WERI-Rb-1 (cell line): Measurements from ENCODE around the gene CCDC33.

Experiments used
- DNase-seq: peaks from one replicate; pipeline ENCODE4 v3.0.0-alpha.2; 2020
- H3K27ac ChIP-seq: fragments of 250-450 bp; sonication (Bioruptor Pico); 2 replicates; pipeline ENCODE4 v1.5.1; 2020; ENCODE audit warnings: mild to moderate bottlenecking, moderate library complexity
- H3K27me3 ChIP-seq: fragments of 250-450 bp; sonication (Bioruptor Pico); 2 replicates; pipeline ENCODE4 v1.5.1; 2021; ENCODE audit warnings: mild to moderate bottlenecking, low read depth, moderate library complexity; ENCODE audit not compliant: insufficient read depth, severe bottlenecking
- H3K36me3 ChIP-seq: fragments of 250-450 bp; sonication (Bioruptor Pico); 2 replicates; pipeline ENCODE4 v1.5.1; 2020; ENCODE audit warnings: mild to moderate bottlenecking, moderate library complexity
- H3K4me3 ChIP-seq: 2 replicates; pipeline ENCODE4 v1.5.1; 2011; ENCODE audit warnings: low read depth, mild to moderate bottlenecking, control low read depth, low read length
- H3K9me3 ChIP-seq: fragments of 250-450 bp; sonication (Bioruptor Pico); 2 replicates; pipeline ENCODE4 v1.5.1; 2021; ENCODE audit warnings: mild to moderate bottlenecking, moderate library complexity; ENCODE audit not compliant: severe bottlenecking
- TF ChIP-seq, protein P1 (sequence below): IDR thresholded peaks from 2 replicates; pipeline ENCODE4 v1.5.1; 2011; ENCODE audit warnings: low read depth, mild to moderate bottlenecking, control low read depth, inconsistent platforms, low read length

The CCDC33 gene

DNA sequence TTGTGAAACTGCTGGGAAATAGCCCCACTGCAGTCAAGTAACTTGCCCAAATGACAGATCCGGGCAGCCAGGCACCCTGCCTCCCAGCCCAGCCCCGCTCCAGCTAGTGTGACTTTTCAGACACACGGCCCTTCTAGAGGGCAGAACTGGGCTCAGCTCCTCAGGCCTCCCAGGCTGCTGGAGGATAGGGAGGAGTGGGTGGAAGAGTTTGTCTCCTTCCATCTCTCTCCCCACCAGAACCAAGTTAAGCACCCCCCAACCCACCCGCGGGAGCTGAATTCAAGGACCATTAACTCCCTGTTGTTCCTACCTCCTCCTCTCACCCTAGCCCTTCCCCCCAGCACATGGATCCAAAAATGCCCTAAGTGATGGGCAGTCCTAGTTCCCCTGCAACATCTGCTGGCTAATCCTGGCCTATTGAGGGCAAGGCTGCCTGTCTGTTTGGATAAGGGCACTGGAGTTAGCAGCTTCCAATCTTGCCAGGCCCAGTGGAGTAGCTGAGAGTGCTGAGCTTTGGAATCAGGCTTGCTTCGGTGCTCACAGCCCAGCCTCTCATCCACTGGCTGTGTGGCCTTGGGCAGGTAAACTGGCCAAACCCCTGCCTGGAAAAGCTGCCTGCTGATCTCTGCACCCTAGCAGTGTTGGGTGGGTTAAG is 3.1 kb downstream of the CCDC33 start:
- H3K27ac ChIP-seq: peak overlapping the region; percentile 10; the same call in 1 of the 2 replicates
- H3K36me3 ChIP-seq: no peaks in the 10 kb centered on the region
- no peak for DNase-seq
- H3K4me3 ChIP-seq: no peak overlapping the region
- H3K9me3 ChIP-seq: no peaks in the 10 kb centered on the region
- TF ChIP-seq, protein P1, sequence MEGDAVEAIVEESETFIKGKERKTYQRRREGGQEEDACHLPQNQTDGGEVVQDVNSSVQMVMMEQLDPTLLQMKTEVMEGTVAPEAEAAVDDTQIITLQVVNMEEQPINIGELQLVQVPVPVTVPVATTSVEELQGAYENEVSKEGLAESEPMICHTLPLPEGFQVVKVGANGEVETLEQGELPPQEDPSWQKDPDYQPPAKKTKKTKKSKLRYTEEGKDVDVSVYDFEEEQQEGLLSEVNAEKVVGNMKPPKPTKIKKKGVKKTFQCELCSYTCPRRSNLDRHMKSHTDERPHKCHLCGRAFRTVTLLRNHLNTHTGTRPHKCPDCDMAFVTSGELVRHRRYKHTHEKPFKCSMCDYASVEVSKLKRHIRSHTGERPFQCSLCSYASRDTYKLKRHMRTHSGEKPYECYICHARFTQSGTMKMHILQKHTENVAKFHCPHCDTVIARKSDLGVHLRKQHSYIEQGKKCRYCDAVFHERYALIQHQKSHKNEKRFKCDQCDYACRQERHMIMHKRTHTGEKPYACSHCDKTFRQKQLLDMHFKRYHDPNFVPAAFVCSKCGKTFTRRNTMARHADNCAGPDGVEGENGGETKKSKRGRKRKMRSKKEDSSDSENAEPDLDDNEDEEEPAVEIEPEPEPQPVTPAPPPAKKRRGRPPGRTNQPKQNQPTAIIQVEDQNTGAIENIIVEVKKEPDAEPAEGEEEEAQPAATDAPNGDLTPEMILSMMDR: no peak
- no peaks in the 10 kb centered on the region for H3K27me3 ChIP-seq

DNA sequence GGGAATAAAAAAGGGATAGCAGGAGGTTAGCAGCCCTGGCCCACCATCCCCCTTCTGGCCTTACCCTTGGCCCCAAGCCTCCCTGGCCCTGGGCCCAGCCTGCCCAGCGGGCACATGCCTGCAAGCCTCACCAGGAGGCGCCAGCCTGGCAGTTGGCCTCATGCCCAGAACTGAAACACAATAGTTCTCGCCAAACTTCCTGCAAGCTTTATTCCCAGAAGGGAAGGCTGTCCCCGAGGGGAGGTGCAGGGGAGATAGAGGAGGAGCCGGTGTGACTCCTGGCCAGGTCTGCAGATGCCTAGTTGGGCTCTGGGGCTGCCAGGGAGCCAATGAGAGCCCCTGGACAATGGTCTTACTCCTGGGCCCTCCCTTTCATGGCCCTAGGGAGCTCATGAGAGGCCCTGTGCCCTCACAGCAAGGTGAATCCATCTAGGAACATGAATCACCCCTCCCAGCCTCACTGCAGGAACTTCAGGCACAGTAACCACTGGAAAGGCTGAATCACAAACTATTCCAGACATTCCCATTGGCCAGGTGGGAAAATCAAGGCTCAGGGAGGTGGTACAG is 4.0 kb downstream of the CCDC33 start:
- Histone ChIP-seq H3K4me3 (no peak overlapping the region), H3K36me3 (no peaks in the 10 kb centered on the region), H3K9me3 (no peaks in the 10 kb centered on the region), H3K27me3 (no peaks in the 10 kb centered on the region), H3K27ac (0 out of 2 replicates have a peak overlapping the region, but pooled peaks have one; percentile 10)
- TF ChIP-seq, protein P1: peak; percentile 11; the same call in 1 of the 2 replicates
- no peak for DNase-seq

DNA sequence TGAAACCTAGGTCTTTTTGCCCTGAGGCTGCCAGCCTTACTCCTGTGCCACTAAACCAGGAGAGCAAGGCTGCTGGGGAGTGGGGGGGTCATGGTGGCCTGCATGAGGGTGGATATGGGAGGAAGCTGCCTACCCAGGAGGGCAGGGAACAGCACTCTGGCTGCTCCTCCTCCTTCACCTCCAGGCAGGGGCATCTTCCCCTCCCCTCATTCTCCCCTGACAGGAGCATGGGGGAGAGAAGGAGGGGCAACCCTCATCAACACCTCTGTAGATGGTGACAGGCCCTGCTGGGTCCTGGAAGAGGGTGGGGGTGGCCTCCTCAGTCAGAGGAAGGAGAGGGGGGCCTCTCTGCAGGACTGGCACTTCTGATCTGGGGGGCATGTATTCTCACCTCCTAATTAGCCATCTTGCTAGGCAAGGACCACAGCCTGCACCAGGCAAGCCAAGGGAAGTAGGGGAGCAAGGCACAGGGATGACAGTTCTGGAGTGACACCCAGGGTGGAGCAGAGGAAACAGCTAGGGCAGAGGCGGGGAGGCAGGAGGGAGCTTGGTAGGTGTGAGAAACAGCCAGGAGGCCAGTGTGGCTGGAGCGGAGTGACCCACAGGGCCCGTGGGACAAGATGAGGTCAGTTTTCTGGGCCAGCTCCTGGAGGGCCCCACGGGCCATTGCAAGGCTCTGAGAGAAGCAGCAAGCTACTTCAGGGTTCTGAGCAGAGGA is 4.9 kb downstream of the CCDC33 start:
- DNase-seq: no peak
- TF ChIP-seq, protein P1: no peak
- Histone ChIP-seq H3K27ac (no peak overlapping the region), H3K36me3 (no peaks in the 10 kb centered on the region), H3K4me3 (no peak overlapping the region), H3K9me3 (no peaks in the 10 kb centered on the region), H3K27me3 (no peaks in the 10 kb centered on the region)

DNA sequence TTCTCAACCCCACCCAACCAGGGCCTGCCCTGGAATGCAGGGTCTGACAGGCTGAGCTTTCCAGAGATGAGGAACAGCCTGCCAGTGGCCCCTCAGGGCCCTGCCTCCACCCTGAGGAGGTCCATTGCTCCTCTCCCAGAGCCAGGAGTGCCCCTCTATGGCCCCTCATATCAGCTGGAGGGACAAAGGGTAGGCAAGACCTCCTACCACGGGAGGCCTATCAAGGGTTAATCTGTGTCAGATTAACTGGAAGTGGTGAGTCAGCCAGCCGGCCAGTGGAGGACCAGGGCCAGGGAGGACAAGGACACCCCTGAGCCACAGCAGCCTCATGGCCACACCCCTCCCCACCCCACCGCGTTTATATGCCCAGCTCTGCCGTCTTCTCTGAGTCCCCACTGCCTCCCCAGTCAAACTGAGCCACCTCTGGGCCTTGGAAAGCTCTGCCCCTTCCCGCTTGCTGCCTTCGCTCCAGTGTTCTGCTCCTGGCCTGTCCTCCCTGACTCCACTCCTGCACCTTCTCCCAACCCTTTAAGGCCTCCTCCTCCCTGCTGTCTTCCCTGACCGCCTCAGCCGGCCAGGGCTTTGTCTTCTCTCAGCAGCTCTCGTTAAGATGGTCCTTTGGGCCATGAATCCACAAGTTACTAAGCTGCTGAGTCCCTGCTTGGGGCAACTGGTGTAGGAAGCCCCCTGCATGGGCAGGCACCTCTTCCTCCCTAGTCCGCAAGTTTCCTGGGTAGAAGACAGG is 6.5 kb downstream of the CCDC33 start:
- Histone ChIP-seq H3K27me3 (no peaks in the 10 kb centered on the region), H3K36me3 (no peaks in the 10 kb centered on the region), H3K9me3 (no peaks in the 10 kb centered on the region), H3K4me3 (no peak overlapping the region), H3K27ac (peak overlapping the region; percentile 85)
- DNase-seq: peak; percentile 87
- TF ChIP-seq, protein P1: no peak

DNA sequence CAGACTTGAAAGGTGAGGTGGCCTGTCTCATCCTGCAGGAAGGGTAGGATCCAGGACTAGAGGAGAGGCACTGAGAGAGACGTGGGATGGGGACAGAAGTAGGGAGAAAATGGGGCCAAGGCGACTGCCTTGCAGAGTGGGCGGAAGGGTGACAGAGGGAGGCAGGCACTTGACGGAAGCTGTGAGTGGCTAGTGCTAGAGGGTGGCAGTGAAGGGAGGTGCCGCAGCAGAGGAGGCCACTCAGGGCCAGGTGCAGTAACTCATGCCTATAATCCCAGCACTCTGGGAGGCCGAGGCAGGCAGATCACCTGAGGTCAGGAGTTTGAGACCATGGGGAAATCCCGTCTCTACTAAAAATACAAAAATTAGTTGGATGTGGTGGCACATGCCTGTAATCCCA is 7.3 kb downstream of the CCDC33 start:
- H3K36me3 ChIP-seq: no peaks in the 10 kb centered on the region
- no peaks in the 10 kb centered on the region for H3K9me3 ChIP-seq
- H3K27ac ChIP-seq: peak overlapping the region; percentile 85
- no peaks in the 10 kb centered on the region for H3K27me3 ChIP-seq
- DNase-seq: peak; percentile 86
- TF ChIP-seq, protein P1: no peak
- H3K4me3 ChIP-seq: no peak overlapping the region
